WTC11 (cell line): Measurements from ENCODE around the gene RNGTT. TPM values are rescaled to one million over a fixed set of nuclear protein-coding genes. Genes with fewer than 3 reads are reported as not detected.

Source experiments
- ATAC-seq: fragments of 200-7000 bp; cut with Tn5 transposase; 2 replicates; pipeline ENCODE4 v1.10.0; 2021; ENCODE audit warnings: mild to moderate bottlenecking, moderate library complexity
- CTCF ChIA-PET: fragments of 300-600 bp; sonication (Branson Sonifier 250); formaldehyde crosslinking; loops from one replicate; lab custom pipeline; 2021; ENCODE audit warnings: antibody characterized with exemption; lab: Charles Lee
- POLR2A ChIA-PET: fragments of 350-600 bp; sonication (Branson Sonifier 250); formaldehyde crosslinking; loops from one replicate; lab custom pipeline; 2021; ENCODE audit warnings: antibody characterized with exemption; lab: Charles Lee
- DNase-seq: peaks from one replicate; pipeline ENCODE4 v3.0.0; 2021; ENCODE audit warnings: low spot score
- H3K27ac Mint-ChIP-seq: 2 replicates; pipeline ENCODE4 v1.8.0; 2021; ENCODE audit warnings: mixed read lengths
- H3K27me3 Mint-ChIP-seq: 2 replicates; pipeline ENCODE4 v1.8.0; 2021; ENCODE audit warnings: low read depth, mild to moderate bottlenecking, moderate library complexity, mixed read lengths
- H3K36me3 Mint-ChIP-seq: 2 replicates; pipeline ENCODE4 v1.8.0; 2021; ENCODE audit warnings: mixed read lengths
- H3K4me1 Mint-ChIP-seq: 2 replicates; pipeline ENCODE4 v1.8.0; 2022; ENCODE audit warnings: mixed read lengths
- H3K4me3 Mint-ChIP-seq: 2 replicates; pipeline ENCODE4 v1.8.0; 2021; ENCODE audit warnings: mild to moderate bottlenecking, moderate library complexity, mixed read lengths
- H3K9me3 Mint-ChIP-seq: 2 replicates; pipeline ENCODE4 v1.8.0; 2021; ENCODE audit warnings: mixed read lengths
- AFF4 ChIP-seq: sonication (generic); formaldehyde crosslinking; IDR thresholded peaks from 2 replicates; pipeline ENCODE4 v1.8.1; 2023; ENCODE audit warnings: mild to moderate bottlenecking, missing genetic modification reagents, borderline replicate concordance
- ELF4 ChIP-seq: sonication (generic); formaldehyde crosslinking; IDR thresholded peaks from 2 replicates; pipeline ENCODE4 v1.8.1; 2022; ENCODE audit warnings: low read depth, mild to moderate bottlenecking, moderate library complexity, missing genetic modification reagents
- ESRRA ChIP-seq: sonication (generic); formaldehyde crosslinking; IDR thresholded peaks from 2 replicates; pipeline ENCODE4 v1.8.1; 2022; ENCODE audit warnings: mild to moderate bottlenecking, missing genetic modification reagents, borderline replicate concordance
- FOXP1 ChIP-seq: sonication (generic); formaldehyde crosslinking; IDR thresholded peaks from 2 replicates; pipeline ENCODE4 v1.8.0; 2022; ENCODE audit warnings: missing genetic modification reagents, mild to moderate bottlenecking, moderate library complexity, borderline replicate concordance
- GTF2I ChIP-seq: fragments of 250-450 bp; sonication (Bioruptor Pico); conservative IDR thresholded peaks from 2 replicates; pipeline ENCODE4 v1.4.0; 2021; ENCODE audit warnings: mild to moderate bottlenecking
- HMGA2 ChIP-seq: fragments of 250-450 bp; sonication (Bioruptor Pico); IDR thresholded peaks from 2 replicates; pipeline ENCODE4 v1.4.0; 2021; ENCODE audit warnings: mild to moderate bottlenecking, moderate library complexity
- IRF1 ChIP-seq: sonication (generic); formaldehyde crosslinking; IDR thresholded peaks from 2 replicates; pipeline ENCODE4 v1.8.0; 2023; ENCODE audit warnings: missing genetic modification reagents
- IRF2 ChIP-seq: sonication (generic); formaldehyde crosslinking; IDR thresholded peaks from 2 replicates; pipeline ENCODE4 v1.8.0; 2022; ENCODE audit warnings: low read depth, missing genetic modification reagents, borderline replicate concordance
- JAZF1 ChIP-seq: fragments of 250-450 bp; sonication (Bioruptor Pico); IDR thresholded peaks from 2 replicates; pipeline ENCODE4 v1.9.0; 2021; ENCODE audit warnings: moderate library complexity, mild to moderate bottlenecking, inconsistent platforms
- MLX ChIP-seq: sonication (generic); formaldehyde crosslinking; IDR thresholded peaks from 2 replicates; pipeline ENCODE4 v1.8.1; 2023; ENCODE audit warnings: mild to moderate bottlenecking, missing genetic modification reagents, moderate library complexity
- NFATC4 ChIP-seq: fragments of 250-450 bp; sonication (Bioruptor Pico); IDR thresholded peaks from 2 replicates; pipeline ENCODE4 v1.9.0; 2021; ENCODE audit warnings: mild to moderate bottlenecking
- NFE2L1 ChIP-seq: sonication (generic); formaldehyde crosslinking; IDR thresholded peaks from 2 replicates; pipeline ENCODE4 v1.8.1; 2023; ENCODE audit warnings: missing genetic modification reagents
- NFYB ChIP-seq: sonication (generic); formaldehyde crosslinking; conservative IDR thresholded peaks from 2 replicates; pipeline ENCODE4 v1.8.0; 2022; ENCODE audit warnings: low read depth, missing genetic modification reagents
- NR2C2 ChIP-seq: sonication (generic); formaldehyde crosslinking; IDR thresholded peaks from 2 replicates; pipeline ENCODE4 v1.8.0; 2022; ENCODE audit warnings: mild to moderate bottlenecking, missing genetic modification reagents
- PREB ChIP-seq: sonication (generic); formaldehyde crosslinking; IDR thresholded peaks from 2 replicates; pipeline ENCODE4 v1.8.1; 2022; ENCODE audit warnings: mild to moderate bottlenecking, missing genetic modification reagents, moderate library complexity, borderline replicate concordance
- PRRX2 ChIP-seq: fragments of 250-450 bp; sonication (Bioruptor Pico); IDR thresholded peaks from 2 replicates; pipeline ENCODE4 v1.8.0; 2021; ENCODE audit warnings: mild to moderate bottlenecking
- SOX15 ChIP-seq: fragments of 250-450 bp; sonication (Bioruptor Pico); IDR thresholded peaks from 2 replicates; pipeline ENCODE4 v1.9.0; 2021; ENCODE audit warnings: mild to moderate bottlenecking
- ZBTB43 ChIP-seq: sonication (generic); formaldehyde crosslinking; IDR thresholded peaks from 2 replicates; pipeline ENCODE4 v1.8.1; 2023; ENCODE audit warnings: mild to moderate bottlenecking, missing genetic modification reagents
- ZNF138 ChIP-seq: sonication (generic); formaldehyde crosslinking; conservative IDR thresholded peaks from 2 replicates; pipeline ENCODE4 v1.8.1; 2022; ENCODE audit warnings: mild to moderate bottlenecking, moderate library complexity, missing genetic modification reagents
- ZNF263 ChIP-seq: sonication (generic); formaldehyde crosslinking; IDR thresholded peaks from 2 replicates; pipeline ENCODE4 v1.8.1; 2022; ENCODE audit warnings: low read depth, mild to moderate bottlenecking, moderate library complexity, missing genetic modification reagents
- ZNF423 ChIP-seq: fragments of 250-450 bp; sonication (Bioruptor Pico); IDR thresholded peaks from 2 replicates; pipeline ENCODE4 v2.1.2; 2022; ENCODE audit warnings: mild to moderate bottlenecking, moderate library complexity
- ZSCAN18 ChIP-seq: fragments of 250-450 bp; sonication (Bioruptor Pico); IDR thresholded peaks from 2 replicates; pipeline ENCODE4 v2.1.2; 2022; ENCODE audit warnings: mild to moderate bottlenecking, moderate library complexity
- total RNA-seq: library from RNA; stranded (reverse); gene quantifications from 3 replicates; pipeline ENCODE4 v1.2.3, GENCODE V29; 2021

RNGTT gene
- total RNA-seq, 1 experiment from 2014 or later: 20.4 TPM

GRCh38 chr6:88577461-88577860 is 386.0 kb downstream of the RNGTT start:
- no peak for ATAC-seq
- ChIA-PET CTCF (interaction anchor here (0.5 kb wide), 1 partner anchor 372 kb away, joined by 4 read pairs; no protein-coding TSS in a partner anchor), POLR2A (no interaction called here)
- Mint-ChIP-seq H3K27ac (no peak overlapping the region), H3K36me3 (peaks cover 5% of the 10 kb centered on the region), H3K9me3 (peaks cover 6% of the 10 kb centered on the region), H3K4me1 (peaks cover 19% of the 10 kb centered on the region)
- TF ChIP-seq FOXP1 (CRISPR knock-in tag) (no peak), HMGA2 (CRISPR knock-in tag) (no peak), NFATC4 (no peak), NR2C2 (CRISPR knock-in tag) (no peak), SOX15 (CRISPR knock-in tag) (no peak), NFE2L1 (CRISPR knock-in tag) (no peak), MLX (no peak), JAZF1 (CRISPR knock-in tag) (no peak), NFYB (CRISPR knock-in tag) (no peak)
- TF ChIP-seq, all 79 proteins: peak for 0
- no peak overlapping the region for H3K4me3 Mint-ChIP-seq
- H3K27me3 Mint-ChIP-seq: no peaks in the 10 kb centered on the region
- no peak for DNase-seq

GRCh38 chr6:88575536-88575935 is 387.9 kb downstream of the RNGTT start:
- Mint-ChIP-seq H3K27ac (no peak overlapping the region), H3K4me3 (no peak overlapping the region), H3K9me3 (peaks cover 15% of the 10 kb centered on the region), H3K4me1 (peaks cover 18% of the 10 kb centered on the region), H3K27me3 (no peaks in the 10 kb centered on the region), H3K36me3 (peaks cover 6% of the 10 kb centered on the region; the same call in 1 of the 2 replicates)
- ATAC-seq (no peak), DNase-seq (no peak)
- ChIA-PET CTCF (no interaction called here), POLR2A (no interaction called here)
- TF ChIP-seq ZNF263 (CRISPR knock-in tag) (no peak), SOX15 (CRISPR knock-in tag) (no peak), ZBTB43 (CRISPR knock-in tag) (no peak), GTF2I (CRISPR knock-in tag) (no peak), HMGA2 (CRISPR knock-in tag) (no peak), ZNF138 (CRISPR knock-in tag) (no peak), IRF1 (CRISPR knock-in tag) (no peak), ESRRA (CRISPR knock-in tag) (no peak), PREB (CRISPR knock-in tag) (no peak), ZSCAN18 (CRISPR knock-in tag) (no peak), IRF2 (CRISPR knock-in tag) (no peak), ZNF423 (CRISPR knock-in tag) (no peak)

- H3K36me3 Mint-ChIP-seq: peaks cover 9% of the 10 kb centered on the region; the same call in 1 of the 2 replicates
- POLR2A ChIA-PET: no interaction called here
- no peak overlapping the region for H3K4me3 Mint-ChIP-seq
- peaks cover 17% of the 10 kb centered on the region for H3K4me1 Mint-ChIP-seq
- ATAC-seq (no peak), DNase-seq (no peak)
- no peak overlapping the region for H3K27ac Mint-ChIP-seq
- no peaks in the 10 kb centered on the region for H3K27me3 Mint-ChIP-seq
- CTCF ChIA-PET: interaction anchor here (1.4 kb wide), 1 partner anchor 25 kb away, joined by 5 read pairs; no protein-coding TSS in a partner anchor
- peaks cover 24% of the 10 kb centered on the region for H3K9me3 Mint-ChIP-seq
- TF ChIP-seq ELF4 (no peak), AFF4 (CRISPR knock-in tag) (no peak), ZSCAN18 (CRISPR knock-in tag) (no peak), MLX (no peak), PRRX2 (CRISPR knock-in tag) (no peak)
Measured at GRCh38 chr6:88574651-88575050, 388.8 kb downstream of the RNGTT start.
